HEK293 (cell line): ENCODE data around the gene SFR1.
A peak's percentile ranks its signal among the peaks of the same experiment; 100 is the strongest.

ENCODE experiments used
- CTCF ChIA-PET: fragments of 350-600 bp; formaldehyde crosslinking; extraction: SDS; loops from one replicate; lab custom pipeline; 2021; ENCODE audit warnings: antibody characterized with exemption; lab: Yijun Ruan, JAX
- POLR2A ChIA-PET: fragments of 300-600 bp; formaldehyde crosslinking; extraction: SDS; loops from one replicate; lab custom pipeline; 2020; ENCODE audit warnings: antibody characterized with exemption, inconsistent platforms; lab: Yijun Ruan, JAX
- H3K27ac ChIP-seq: fragments of 200-500 bp; sonication (Bioruptor generic); 2 replicates; pipeline ENCODE4 v1.5.1; 2014; ENCODE audit warnings: low read depth, low read length, control low read depth, inconsistent platforms; ENCODE audit errors: extremely low read depth
- H3K36me3 ChIP-seq, 2 experiments: fragments of 200-500 bp in 1 of 2; sonication (Bioruptor generic) in 1 of 2; 1 replicate in 1 of 2; 2 replicates in 1 of 2; pipeline ENCODE4 v1.5.1; 2014 to 2017; ENCODE audit warnings: inconsistent platforms in 2 of 2, low read length in 2 of 2; ENCODE audit not compliant: control insufficient read depth in 2 of 2, insufficient read depth in 1 of 2
- H3K4me1 ChIP-seq: fragments of 200-500 bp; sonication (Bioruptor generic); 2 replicates; pipeline ENCODE4 v1.5.1; 2014; ENCODE audit warnings: mild to moderate bottlenecking, low read length, inconsistent platforms; ENCODE audit not compliant: control insufficient read depth, insufficient read depth
- H3K4me3 ChIP-seq: 2 replicates; pipeline ENCODE4 v1.5.1; 2011; ENCODE audit warnings: low read depth, mild to moderate bottlenecking, control low read depth, low read length, moderate library complexity
- H3K9me3 ChIP-seq: fragments of 200-500 bp; sonication (Bioruptor generic); 2 replicates; pipeline ENCODE4 v1.5.1; 2014; ENCODE audit warnings: low read depth, low read length, inconsistent platforms; ENCODE audit not compliant: control insufficient read depth, insufficient read depth
- BCL6B ChIP-seq: fragments of 450-650 bp; formaldehyde crosslinking; IDR thresholded peaks from 2 replicates; pipeline ENCODE4 v1.5.1; 2017; ENCODE audit warnings: missing biosample characterization, missing genetic modification characterization
- KLF17 ChIP-seq: fragments of 450-650 bp; formaldehyde crosslinking; IDR thresholded peaks from 2 replicates; pipeline ENCODE4 v1.5.1; 2016; ENCODE audit warnings: missing biosample characterization, missing genetic modification characterization
- PBX3 ChIP-seq: sonication (generic); formaldehyde crosslinking; IDR thresholded peaks from 2 replicates; pipeline ENCODE4 v1.8.1; 2022; ENCODE audit warnings: mild to moderate bottlenecking, moderate library complexity, missing genetic modification reagents
- WT1 ChIP-seq: fragments of 450-650 bp; formaldehyde crosslinking; IDR thresholded peaks from 2 replicates; pipeline ENCODE4 v1.5.1; 2016; ENCODE audit warnings: missing biosample characterization, missing genetic modification characterization
- ZBTB11 ChIP-seq: fragments of 450-650 bp; formaldehyde crosslinking; conservative IDR thresholded peaks from 2 replicates; pipeline ENCODE4 v1.5.1; 2016; ENCODE audit warnings: low read depth, missing biosample characterization, missing genetic modification characterization
- ZBTB48 ChIP-seq: fragments of 450-650 bp; formaldehyde crosslinking; IDR thresholded peaks from 2 replicates; pipeline ENCODE4 v1.5.1; 2016; ENCODE audit warnings: missing biosample characterization, missing genetic modification characterization
- ZEB2 ChIP-seq: fragments of 450-650 bp; formaldehyde crosslinking; IDR thresholded peaks from 2 replicates; pipeline ENCODE4 v1.5.1; 2016; ENCODE audit warnings: missing biosample characterization, missing genetic modification characterization
- ZNF239 ChIP-seq: fragments of 450-650 bp; formaldehyde crosslinking; IDR thresholded peaks from 2 replicates; pipeline ENCODE4 v1.5.1; 2016; ENCODE audit warnings: missing biosample characterization, missing genetic modification characterization
- ZNF707 ChIP-seq: fragments of 450-650 bp; formaldehyde crosslinking; IDR thresholded peaks from 2 replicates; pipeline ENCODE4 v1.5.1; 2016; ENCODE audit warnings: missing biosample characterization, missing genetic modification characterization
- ZSCAN4 ChIP-seq: fragments of 450-650 bp; formaldehyde crosslinking; IDR thresholded peaks from 2 replicates; pipeline ENCODE4 v1.5.1; 2017; ENCODE audit warnings: missing biosample characterization, missing genetic modification characterization
- TF ChIP-seq, protein P1 (sequence below): fragments of 450-650 bp; formaldehyde crosslinking; IDR thresholded peaks from 2 replicates; pipeline ENCODE4 v1.5.1; 2016; ENCODE audit warnings: missing biosample characterization, missing genetic modification characterization
- TF ChIP-seq, protein P2 (sequence below): fragments of 450-650 bp; formaldehyde crosslinking; IDR thresholded peaks from 2 replicates; pipeline ENCODE4 v1.5.1; 2016; ENCODE audit warnings: missing biosample characterization, missing genetic modification characterization

Gene SFR1

GRCh38 chr10:104142081-104142480, 20.1 kb downstream of the SFR1 start (continued):
- no peak for TF ChIP-seq ZBTB11
- TF ChIP-seq WT1 (tag by site-specific recombination), result no peak
- TF ChIP-seq ZEB2 (tag by site-specific recombination), result no peak
- no peak for TF ChIP-seq BCL6B (tag by site-specific recombination)
- no peak for TF ChIP-seq ZNF707
- TF ChIP-seq ZBTB48 (tag by site-specific recombination), result no peak
- TF ChIP-seq, protein P1, sequence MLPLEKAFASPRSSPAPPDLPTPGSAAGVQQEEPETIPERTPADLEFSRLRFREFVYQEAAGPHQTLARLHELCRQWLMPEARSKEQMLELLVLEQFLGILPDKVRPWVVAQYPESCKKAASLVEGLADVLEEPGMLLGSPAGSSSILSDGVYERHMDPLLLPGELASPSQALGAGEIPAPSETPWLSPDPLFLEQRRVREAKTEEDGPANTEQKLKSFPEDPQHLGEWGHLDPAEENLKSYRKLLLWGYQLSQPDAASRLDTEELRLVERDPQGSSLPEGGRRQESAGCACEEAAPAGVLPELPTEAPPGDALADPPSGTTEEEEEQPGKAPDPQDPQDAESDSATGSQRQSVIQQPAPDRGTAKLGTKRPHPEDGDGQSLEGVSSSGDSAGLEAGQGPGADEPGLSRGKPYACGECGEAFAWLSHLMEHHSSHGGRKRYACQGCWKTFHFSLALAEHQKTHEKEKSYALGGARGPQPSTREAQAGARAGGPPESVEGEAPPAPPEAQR (tag by site-specific recombination), result no peak
- TF ChIP-seq, all 188 proteins: peak for 3

GRCh38 chr10:104143829-104144228, 21.9 kb downstream of the SFR1 start:
- ChIA-PET POLR2A (no interaction called here), CTCF (no interaction called here)
- H3K36me3 ChIP-seq, result no peaks in the 10 kb centered on the region
- peaks cover 9% of the 10 kb centered on the region; the same call in 1 of the 2 replicates for H3K4me1 ChIP-seq
- H3K27ac ChIP-seq, result no peak overlapping the region
- TF ChIP-seq PBX3 (CRISPR knock-in tag) (no peak), WT1 (tag by site-specific recombination) (no peak), ZNF239 (tag by site-specific recombination) (no peak), ZSCAN4 (tag by site-specific recombination) (no peak), KLF17 (tag by site-specific recombination) (no peak)
- TF ChIP-seq, protein P2, sequence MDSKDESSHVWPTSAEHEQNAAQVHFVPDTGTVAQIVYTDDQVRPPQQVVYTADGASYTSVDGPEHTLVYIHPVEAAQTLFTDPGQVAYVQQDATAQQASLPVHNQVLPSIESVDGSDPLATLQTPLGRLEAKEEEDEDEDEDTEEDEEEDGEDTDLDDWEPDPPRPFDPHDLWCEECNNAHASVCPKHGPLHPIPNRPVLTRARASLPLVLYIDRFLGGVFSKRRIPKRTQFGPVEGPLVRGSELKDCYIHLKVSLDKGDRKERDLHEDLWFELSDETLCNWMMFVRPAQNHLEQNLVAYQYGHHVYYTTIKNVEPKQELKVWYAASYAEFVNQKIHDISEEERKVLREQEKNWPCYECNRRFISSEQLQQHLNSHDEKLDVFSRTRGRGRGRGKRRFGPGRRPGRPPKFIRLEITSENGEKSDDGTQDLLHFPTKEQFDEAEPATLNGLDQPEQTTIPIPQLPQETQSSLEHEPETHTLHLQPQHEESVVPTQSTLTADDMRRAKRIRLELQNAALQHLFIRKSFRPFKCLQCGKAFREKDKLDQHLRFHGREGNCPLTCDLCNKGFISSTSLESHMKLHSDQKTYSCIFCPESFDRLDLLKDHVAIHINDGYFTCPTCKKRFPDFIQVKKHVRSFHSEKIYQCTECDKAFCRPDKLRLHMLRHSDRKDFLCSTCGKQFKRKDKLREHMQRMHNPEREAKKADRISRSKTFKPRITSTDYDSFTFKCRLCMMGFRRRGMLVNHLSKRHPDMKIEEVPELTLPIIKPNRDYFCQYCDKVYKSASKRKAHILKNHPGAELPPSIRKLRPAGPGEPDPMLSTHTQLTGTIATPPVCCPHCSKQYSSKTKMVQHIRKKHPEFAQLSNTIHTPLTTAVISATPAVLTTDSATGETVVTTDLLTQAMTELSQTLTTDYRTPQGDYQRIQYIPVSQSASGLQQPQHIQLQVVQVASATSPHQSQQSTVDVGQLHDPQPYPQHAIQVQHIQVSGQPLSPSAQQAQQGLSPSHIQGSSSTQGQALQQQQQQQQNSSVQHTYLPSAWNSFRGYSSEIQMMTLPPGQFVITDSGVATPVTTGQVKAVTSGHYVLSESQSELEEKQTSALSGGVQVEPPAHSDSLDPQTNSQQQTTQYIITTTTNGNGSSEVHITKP (tag by site-specific recombination), result peak; percentile 43
- no peak overlapping the region for H3K4me3 ChIP-seq
- no peaks in the 10 kb centered on the region for H3K9me3 ChIP-seq
